ENCODE results near the gene C6orf120.

C6orf120 gene

DNA sequence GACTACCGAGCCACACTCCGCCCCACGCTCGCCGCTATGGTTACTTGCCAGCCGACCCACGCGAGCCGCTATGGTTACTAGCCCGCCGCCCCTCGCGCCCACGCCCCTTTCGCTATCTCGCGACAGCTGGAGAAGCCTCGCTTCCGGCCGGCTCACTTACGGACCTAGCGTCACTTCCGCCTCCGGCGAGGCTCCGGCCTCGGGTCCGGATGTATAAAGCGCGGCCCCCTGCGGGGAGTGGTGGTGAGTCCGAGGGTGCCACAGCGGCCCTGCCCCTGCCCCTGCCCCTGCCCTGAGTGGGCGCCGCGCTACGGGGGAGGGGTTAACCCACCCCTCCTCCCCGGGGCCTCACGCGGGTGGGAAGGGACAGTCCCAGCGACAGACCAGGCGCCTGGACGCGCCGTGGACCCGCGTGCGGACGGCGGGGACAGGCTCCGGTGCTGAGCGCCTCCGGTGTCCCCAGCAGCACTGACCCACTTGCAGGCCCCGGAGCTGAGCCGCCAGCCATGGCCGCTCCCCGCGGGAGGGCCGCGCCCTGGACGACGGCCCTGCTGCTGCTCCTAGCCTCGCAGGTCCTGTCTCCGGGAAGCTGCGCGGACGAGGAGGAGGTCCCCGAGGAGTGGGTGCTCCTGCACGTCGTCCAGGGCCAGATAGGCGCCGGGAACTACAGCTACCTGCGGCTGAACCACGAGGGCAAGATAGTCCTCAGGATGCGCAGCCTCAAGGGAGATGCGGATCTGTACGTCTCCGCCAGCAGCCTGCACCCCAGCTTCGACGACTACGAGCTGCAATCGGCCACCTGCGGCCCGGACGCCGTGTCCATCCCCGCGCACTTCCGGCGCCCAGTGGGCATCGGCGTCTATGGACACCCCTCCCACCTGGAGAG is at the start of gene C6orf120, which contains the start of gene WDR27:
C6orf120 (plus strand) TSS at position 173 of the 886 bp plus-strand sequence; CDS start at position 507, 334 bp downstream.
WDR27 (minus strand) TSS at position 76 of the 886 bp plus-strand sequence. CDS start 13,024 bp downstream, outside the sequence.
- peak; percentile 99 for DNase-seq

DNA sequence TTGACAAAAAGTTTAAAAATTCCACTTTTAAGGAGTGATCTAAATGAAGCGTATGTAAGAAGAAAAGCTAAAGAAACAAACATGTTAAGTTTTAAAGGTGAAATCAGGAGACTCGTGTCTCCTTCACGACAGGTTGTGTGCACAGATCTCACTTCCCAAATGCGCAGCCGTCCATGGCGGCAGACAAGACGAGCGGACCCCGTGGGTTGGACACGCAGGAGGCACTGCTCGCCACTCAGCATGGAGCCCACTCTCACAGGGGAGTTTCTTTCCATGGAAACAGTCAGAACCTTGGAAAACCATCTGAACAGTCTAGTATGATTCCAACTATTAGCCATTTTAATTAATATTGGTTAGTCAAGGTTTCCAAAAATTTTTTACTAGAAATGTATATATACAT is 49.0 kb upstream of the C6orf120 start:
- DNase-seq, result no peak

DNA sequence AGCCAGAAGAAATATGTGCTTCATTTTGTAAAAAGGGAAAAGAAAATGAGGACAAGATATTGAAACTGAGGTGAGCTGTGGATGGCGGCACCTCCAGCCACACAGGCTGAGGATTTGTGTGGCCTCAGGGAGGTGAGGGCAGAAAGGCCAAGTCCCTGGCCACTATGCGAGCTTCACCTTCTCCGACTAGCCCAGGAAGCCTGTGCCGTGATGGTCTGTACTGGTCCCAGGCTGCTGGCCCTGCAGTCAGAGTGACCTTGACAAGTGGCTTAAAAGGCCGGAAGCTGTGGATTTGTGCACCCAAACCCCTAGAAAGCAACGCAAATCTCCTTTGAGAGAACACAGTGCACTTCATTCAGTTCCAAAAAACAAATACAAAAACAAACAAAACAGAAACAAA is 48.2 kb upstream of the C6orf120 start:
- no peak for DNase-seq

DNA sequence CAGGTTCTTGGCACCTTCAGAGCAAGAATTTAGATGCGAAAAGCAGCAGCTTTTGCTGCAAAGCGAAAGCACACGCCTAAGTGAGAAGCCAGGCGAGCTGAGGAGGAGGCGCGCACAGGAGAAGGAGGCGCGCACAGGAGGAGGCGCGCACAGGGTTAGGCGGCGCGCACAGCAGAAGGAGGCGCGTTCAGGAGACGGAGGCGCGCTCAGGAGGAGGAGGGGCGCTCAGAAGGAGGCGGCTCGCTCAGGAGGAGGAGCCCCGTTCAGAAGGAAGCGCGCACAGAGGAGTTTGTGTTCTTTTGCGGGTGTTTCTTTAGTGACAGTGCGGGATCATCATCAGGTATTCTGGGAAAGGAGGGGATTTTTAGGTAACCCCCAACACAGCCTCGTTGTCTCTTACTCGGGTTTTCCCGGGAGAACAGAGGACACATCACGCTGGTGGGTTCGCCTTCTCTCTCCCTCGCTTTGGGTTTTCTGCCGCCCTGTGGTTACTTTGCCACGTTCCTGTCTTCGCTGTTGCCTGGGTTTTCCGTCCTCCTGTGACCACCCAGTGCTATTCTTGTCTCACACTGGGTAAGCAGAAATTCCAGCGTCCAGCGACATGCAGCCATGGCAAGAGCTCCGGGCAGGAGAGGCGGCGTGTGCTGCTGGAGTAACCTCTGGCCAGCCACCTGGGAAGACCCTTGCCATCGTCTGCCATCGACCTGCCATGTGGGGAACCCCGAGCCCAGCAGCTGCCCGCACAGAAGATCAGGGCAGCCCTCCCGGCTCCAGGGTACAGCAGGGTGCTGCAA is 47.1 kb upstream of the C6orf120 start:
- DNase-seq, result peak; percentile 47

- no peak for DNase-seq
Observed at GRCh38 chr6:169656546-169657283, 45.2 kb upstream of the C6orf120 start.

GRCh38 chr6:169657284-169657610 is 44.7 kb upstream of the C6orf120 start:
- DNase-seq, result no peak

- DNase-seq, result no peak
Observed at GRCh38 chr6:169659820-169660610, 41.9 kb upstream of the C6orf120 start.

- no peak for DNase-seq
Observed at GRCh38 chr6:169660751-169661390, 41.1 kb upstream of the C6orf120 start.

GRCh38 chr6:169661391-169661756 is 40.6 kb upstream of the C6orf120 start:
- DNase-seq, result no peak

- DNase-seq, result no peak
Observed at GRCh38 chr6:169663468-169663867, 38.5 kb upstream of the C6orf120 start.

GRCh38 chr6:169664227-169664626 is 37.7 kb upstream of the C6orf120 start:
- no peak for DNase-seq

DNA sequence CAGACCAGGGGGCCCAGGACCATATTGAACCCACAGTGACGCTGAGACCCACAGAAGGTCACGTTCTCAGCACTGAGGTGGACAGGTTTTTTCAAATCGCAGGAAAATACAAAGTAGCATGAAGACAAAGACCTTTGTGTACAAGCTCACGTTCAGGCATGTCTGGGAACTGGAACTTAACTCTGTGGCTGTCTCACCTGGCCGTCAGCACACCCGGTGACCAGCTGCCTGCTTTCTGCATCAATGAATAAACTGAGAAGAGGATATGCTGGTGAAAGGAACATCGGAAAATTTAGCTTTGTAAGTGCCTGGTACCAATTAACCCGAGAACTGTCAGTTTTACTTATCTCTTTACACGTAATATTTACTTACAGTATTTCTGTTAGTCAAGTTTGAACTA is 36.6 kb upstream of the C6orf120 start:
- DNase-seq, result no peak

GRCh38 chr6:169666441-169666840 is 35.5 kb upstream of the C6orf120 start:
- DNase-seq, result no peak

DNA sequence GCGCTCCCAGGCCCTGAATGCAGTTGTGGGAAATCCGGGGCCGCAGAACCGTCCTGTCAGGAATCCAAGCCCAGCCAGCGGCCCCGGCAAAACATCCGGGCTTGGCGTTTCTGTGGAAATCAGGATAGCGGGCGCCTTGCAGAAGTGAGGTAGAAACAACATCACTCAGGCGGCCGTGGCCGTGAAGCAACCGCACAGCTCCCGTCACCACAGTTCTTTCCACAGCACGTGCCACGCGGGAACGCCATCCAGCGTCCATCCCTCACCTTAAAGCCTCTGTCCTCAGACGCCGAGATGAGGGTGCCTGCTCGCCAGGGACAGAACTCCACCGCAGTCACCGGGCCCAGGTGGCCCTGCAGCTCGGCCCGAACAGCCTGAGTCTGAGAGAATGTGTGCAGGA is 34.2 kb upstream of the C6orf120 start:
- no peak for DNase-seq

GRCh38 chr6:169668203-169668847 is 33.6 kb upstream of the C6orf120 start:
- no peak for DNase-seq

DNA sequence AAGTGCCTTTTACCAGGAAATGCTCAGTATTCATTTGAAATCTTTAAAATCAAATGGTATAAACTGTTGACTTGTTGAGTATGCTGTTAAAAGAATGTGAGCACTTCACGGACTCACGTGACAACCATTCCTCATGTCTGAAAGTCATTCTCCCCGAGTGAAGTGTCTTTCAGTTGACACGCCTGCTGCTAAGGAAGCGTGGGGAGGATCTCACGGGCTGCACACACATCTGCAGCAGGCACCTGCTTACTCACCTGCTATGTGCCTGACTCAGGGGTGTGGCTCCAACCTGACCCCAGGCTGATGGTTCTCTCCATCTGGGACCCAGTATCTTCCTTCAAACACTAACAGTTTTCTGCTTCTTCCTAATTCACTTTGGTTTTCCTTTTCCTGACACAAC is 32.8 kb upstream of the C6orf120 start:
- no peak for DNase-seq

DNA sequence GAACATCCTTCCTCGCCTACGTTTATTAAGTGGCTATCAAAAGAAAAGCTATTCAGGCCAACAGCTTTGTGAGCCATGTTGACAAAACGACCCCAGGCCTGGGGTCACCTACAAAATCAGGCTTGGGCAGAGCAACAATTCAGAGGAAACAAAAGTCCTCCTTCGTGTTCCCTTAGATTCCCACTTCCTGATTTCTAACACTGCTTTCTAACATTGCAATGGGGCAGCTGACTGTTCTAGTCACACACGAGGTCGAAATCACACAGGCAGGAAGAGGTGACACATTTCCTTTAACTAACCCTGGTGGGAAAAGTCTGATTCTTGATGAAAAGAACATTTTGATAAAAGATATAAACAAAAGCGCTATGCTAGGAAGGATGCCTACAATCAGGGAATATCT is 32.0 kb upstream of the C6orf120 start:
- DNase-seq, result peak; percentile 25

- no peak for DNase-seq
Observed at GRCh38 chr6:169671563-169671962, 30.4 kb upstream of the C6orf120 start.

- DNase-seq, result no peak
Observed at GRCh38 chr6:169675011-169675410, 26.9 kb upstream of the C6orf120 start.

DNA sequence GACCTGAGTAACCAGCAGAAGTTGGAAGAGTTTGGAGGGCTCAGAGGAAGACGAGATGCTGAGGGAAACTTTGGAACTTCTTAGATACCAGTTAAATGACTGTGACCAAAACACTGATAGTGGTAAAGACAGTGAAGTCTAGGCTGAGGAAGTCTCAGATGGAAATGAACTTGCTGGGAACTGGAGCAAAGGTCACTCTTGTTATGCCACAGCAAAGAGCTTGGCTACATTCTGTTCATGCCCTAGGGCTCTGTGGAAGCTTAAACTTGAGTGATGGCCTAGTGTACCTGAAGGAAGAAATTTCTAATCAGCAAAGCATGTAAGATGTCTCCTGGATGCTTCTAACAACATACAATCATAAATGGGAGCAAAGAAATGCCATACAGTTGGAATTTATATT is 24.8 kb upstream of the C6orf120 start:
- no peak for DNase-seq

DNA sequence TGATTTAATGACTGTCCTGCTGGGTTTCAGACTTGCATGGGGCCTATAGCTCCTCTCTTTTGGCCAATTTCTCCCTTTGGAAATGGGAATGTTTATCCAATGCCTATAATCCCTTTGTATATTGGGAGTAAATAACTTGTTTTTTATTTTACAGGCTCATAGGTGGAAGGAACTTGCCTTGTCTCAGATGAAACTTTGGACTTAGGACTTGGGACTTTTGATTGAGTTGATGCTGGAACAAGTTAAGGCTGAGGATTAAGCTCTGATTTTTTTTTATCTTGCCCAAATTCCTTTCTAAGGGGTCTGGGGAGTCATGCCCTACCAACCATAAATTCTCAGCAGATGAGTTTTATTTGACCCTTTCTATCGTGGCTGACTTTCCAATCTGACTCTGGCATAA is 23.6 kb upstream of the C6orf120 start:
- no peak for DNase-seq
